A549 (cell line): ENCODE measurements around the gene SHC3. TPM values are rescaled to one million over a fixed set of nuclear protein-coding genes. Genes with fewer than 3 reads are reported as not detected.

Source experiments
- ATAC-seq, 2 experiments: fragments of 200-7000 bp in 1 of 2; fragments of >200 bp in 1 of 2; cut with Nextera tagmentation in 1 of 2; cut with Tn5 transposase in 1 of 2; 3 replicates each; pipeline versions ENCODE4 v1.8.0 to v1.9.1; 2018 to 2020; ENCODE audit warnings: mild to moderate bottlenecking in 1 of 2, moderate library complexity in 1 of 2
- CTCF ChIA-PET: fragments of 300-600 bp; sonication (Branson Sonifier 250); formaldehyde crosslinking; extraction: SDS; loops from one replicate; lab custom pipeline; 2021; ENCODE audit warnings: antibody characterized with exemption, inconsistent platforms; lab: Yijun Ruan, JAX
- POLR2A ChIA-PET: fragments of 350-600 bp; formaldehyde crosslinking; extraction: SDS; loops from one replicate; lab custom pipeline; 2021; ENCODE audit warnings: antibody characterized with exemption, inconsistent platforms; lab: Yijun Ruan, JAX
- DNase-seq, 2 experiments: peaks; one replicate each; pipeline versions ENCODE4 v3.0.0 to v3.0.0-alpha.2; 2011 to 2016; ENCODE audit warnings: low read depth in 1 of 2, low spot score in 1 of 2
- FAIRE-seq: peaks from 2 replicates; lab custom pipeline; 2011; peaks lifted over from hg19 to GRCh38; lab: Jason Lieb, UNC
- H3K27ac ChIP-seq, 2 experiments: fragments of >200 bp; sonication (Bioruptor Twin); formaldehyde crosslinking; 3 replicates each; pipeline ENCODE4 v1.5.1; 2016 to 2017
- H3K4me1 ChIP-seq: fragments of >200 bp; sonication (Bioruptor Twin); formaldehyde crosslinking; 3 replicates; pipeline ENCODE4 v1.6.1; 2016
- H3K4me2 ChIP-seq: fragments of >200 bp; sonication (Bioruptor Twin); formaldehyde crosslinking; 3 replicates; pipeline ENCODE4 v1.6.1; 2016
- H3K4me3 ChIP-seq: fragments of >200 bp; sonication (Bioruptor Twin); formaldehyde crosslinking; 3 replicates; pipeline ENCODE4 v1.5.1; 2016
- H3K9me3 ChIP-seq: fragments of >200 bp; sonication (Bioruptor Twin); formaldehyde crosslinking; 3 replicates; pipeline ENCODE4 v1.6.1; 2016
- BHLHE40 ChIP-seq: IDR thresholded peaks from 2 replicates; pipeline ENCODE4 v1.6.1; 2012; ENCODE audit warnings: low read depth, low read length, inconsistent platforms
- CBX2 ChIP-seq: fragments of 200-600 bp; sonication (generic); IDR thresholded peaks from 2 replicates; pipeline ENCODE4 v1.6.1; 2016; ENCODE audit warnings: low read depth, mild to moderate bottlenecking, borderline replicate concordance
- EP300 ChIP-seq, 2 experiments: fragments of >200 bp; sonication (Bioruptor Twin); formaldehyde crosslinking; IDR thresholded peaks; 2 replicates in 1 of 2; 3 replicates in 1 of 2; pipeline ENCODE4 v1.6.1; 2016 to 2017
- FOSB ChIP-seq: fragments of 250-450 bp; sonication (Bioruptor Pico); IDR thresholded peaks from 2 replicates; pipeline ENCODE4 v1.5.0; 2020; ENCODE audit warnings: mild to moderate bottlenecking, moderate library complexity
- FOXS1 ChIP-seq: fragments of 250-450 bp; sonication (Bioruptor Pico); IDR thresholded peaks from 2 replicates; pipeline ENCODE4 v1.5.0; 2020; ENCODE audit warnings: mild to moderate bottlenecking, moderate library complexity
- GATA3 ChIP-seq: IDR thresholded peaks from 2 replicates; pipeline ENCODE4 v1.6.1; 2012; ENCODE audit warnings: borderline replicate concordance
- HDAC2 ChIP-seq: fragments of 200-600 bp; sonication (generic); IDR thresholded peaks from 2 replicates; pipeline ENCODE4 v1.6.1; 2016
- JUN ChIP-seq, 2 experiments: fragments of >200 bp; sonication (Bioruptor Twin); formaldehyde crosslinking; IDR thresholded peaks; 2 replicates in 1 of 2; 3 replicates in 1 of 2; pipeline ENCODE4 v1.6.1; 2016 to 2017
- NR3C1 ChIP-seq: fragments of >200 bp; sonication (Bioruptor Twin); formaldehyde crosslinking; IDR thresholded peaks from 3 replicates; pipeline ENCODE4 v1.6.1; 2017
- RFX5 ChIP-seq: fragments of 450-650 bp; IDR thresholded peaks from 2 replicates; pipeline ENCODE4 v1.7.1; 2014; ENCODE audit warnings: antibody characterized with exemption, mild to moderate bottlenecking, moderate library complexity
- SMC3 ChIP-seq: fragments of >200 bp; sonication (Bioruptor Twin); formaldehyde crosslinking; IDR thresholded peaks from 3 replicates; pipeline ENCODE4 v1.6.1; 2018; ENCODE audit warnings: inconsistent platforms
- TP53 ChIP-seq: fragments of 250-450 bp; sonication (Bioruptor Pico); IDR thresholded peaks from 2 replicates; pipeline ENCODE4 v1.5.0; 2021; ENCODE audit warnings: mild to moderate bottlenecking, moderate library complexity
- ZNF302 ChIP-seq: fragments of 250-450 bp; sonication (Bioruptor Pico); IDR thresholded peaks from 2 replicates; pipeline ENCODE4 v1.9.0; 2021; ENCODE audit warnings: inconsistent platforms, mild to moderate bottlenecking, moderate library complexity
- ZSCAN20 ChIP-seq: fragments of 250-450 bp; sonication (Bioruptor Pico); IDR thresholded peaks from 2 replicates; pipeline ENCODE4 v1.8.0; 2022; ENCODE audit warnings: mild to moderate bottlenecking, moderate library complexity
- WGBS: methylation state at CpG from one replicate; pipeline ENCODE4 v1.1.6; 2017; ENCODE audit errors: missing lambda C conversion rate; 5-methylcytosine and 5-hydroxymethylcytosine counted together
- polyA plus RNA-seq, 4 experiments: library from polyadenylated mRNA; depleted of rRNA in 3 of 4; stranded (reverse); fragments of >200 nt; fragmentation: RNase III in 1 of 4; extraction: RNeasy Plus Mini Kit Qiagen cat#74134 plus additional on column Dnase treatment in 1 of 4; gene quantifications; 2 replicates in 3 of 4; 3 replicates in 1 of 4; pipeline ENCODE4 v1.2.3, GENCODE V29; 2011 to 2017
- TF ChIP-seq, protein P1 (sequence below): fragments of 450-650 bp; IDR thresholded peaks from 2 replicates; pipeline ENCODE4 v1.6.1; 2014; ENCODE audit warnings: antibody characterized with exemption
- TF ChIP-seq, protein P2 (sequence below): IDR thresholded peaks from 2 replicates; pipeline ENCODE4 v1.6.1; 2012
- TF ChIP-seq, protein P3 (sequence below): fragments of 250-450 bp; sonication (Bioruptor Pico); IDR thresholded peaks from 2 replicates; pipeline ENCODE4 v1.5.0; 2021; ENCODE audit warnings: mild to moderate bottlenecking, moderate library complexity, borderline replicate concordance
- TF ChIP-seq, protein P4 (sequence below): fragments of 200-600 bp; sonication (generic); IDR thresholded peaks from 2 replicates; pipeline ENCODE4 v1.6.1; 2016; ENCODE audit warnings: antibody characterized with exemption, mild to moderate bottlenecking, moderate library complexity
- TF ChIP-seq, protein P5 (sequence below): fragments of 150-350 bp; IDR thresholded peaks from 2 replicates; pipeline ENCODE4 v1.6.1; 2014; ENCODE audit warnings: low read depth, mild to moderate bottlenecking, low read length
- TF ChIP-seq, protein P6 (sequence below): fragments of 250-450 bp; sonication (Bioruptor Pico); IDR thresholded peaks from 2 replicates; pipeline ENCODE4 v1.5.0; 2020; ENCODE audit warnings: low read depth, mild to moderate bottlenecking, moderate library complexity

The SHC3 gene
- polyA plus RNA-seq, 2 of the 4 experiments (the other 2 are of a cell fraction) = 0.09 to 0.88 TPM

DNA sequence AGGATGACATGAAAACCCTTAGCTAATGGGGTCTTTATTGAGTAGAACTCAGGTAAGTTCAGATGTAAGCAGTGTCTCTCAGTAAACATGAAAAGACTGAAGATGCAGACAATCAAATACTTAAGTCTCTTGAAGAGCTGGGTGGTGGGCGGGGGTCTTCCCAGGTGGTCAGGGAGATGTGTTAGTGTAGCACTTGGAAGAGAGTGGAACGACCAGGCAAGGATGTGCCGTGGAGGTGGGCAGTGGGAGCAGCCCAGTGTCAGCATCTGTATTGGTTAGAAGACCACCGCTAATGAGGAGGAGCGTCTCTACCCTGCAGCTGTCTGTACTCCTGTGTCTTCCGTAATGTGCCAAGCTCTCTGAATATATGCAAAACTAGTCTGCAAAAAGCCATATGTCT, 183.0 kb downstream of the SHC3 start:
- Histone ChIP-seq H3K4me2 (no peak overlapping the region), H3K4me3 (no peak overlapping the region), H3K9me3 (no peaks in the 10 kb centered on the region), H3K4me1 (peaks cover 48% of the 10 kb centered on the region), H3K27ac (no peak overlapping the region)
- ChIA-PET POLR2A (no interaction called here), CTCF (interaction anchor here (1.0 to 1.6 kb wide), 2 partner anchors 399 to 402 kb away, joined by 3 to 5 read pairs; no protein-coding TSS in a partner anchor)
- TF ChIP-seq TP53 (CRISPR knock-in tag) = no peak
- TF ChIP-seq ZSCAN20 (CRISPR knock-in tag) = no peak
- TF ChIP-seq GATA3 = no peak
- TF ChIP-seq FOSB = no peak
- TF ChIP-seq, protein P1, sequence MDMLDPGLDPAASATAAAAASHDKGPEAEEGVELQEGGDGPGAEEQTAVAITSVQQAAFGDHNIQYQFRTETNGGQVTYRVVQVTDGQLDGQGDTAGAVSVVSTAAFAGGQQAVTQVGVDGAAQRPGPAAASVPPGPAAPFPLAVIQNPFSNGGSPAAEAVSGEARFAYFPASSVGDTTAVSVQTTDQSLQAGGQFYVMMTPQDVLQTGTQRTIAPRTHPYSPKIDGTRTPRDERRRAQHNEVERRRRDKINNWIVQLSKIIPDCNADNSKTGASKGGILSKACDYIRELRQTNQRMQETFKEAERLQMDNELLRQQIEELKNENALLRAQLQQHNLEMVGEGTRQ = no peak
- TF ChIP-seq SMC3 = no peak
- TF ChIP-seq NR3C1 = no peak
- no peak for TF ChIP-seq BHLHE40
- TF ChIP-seq, protein P2, sequence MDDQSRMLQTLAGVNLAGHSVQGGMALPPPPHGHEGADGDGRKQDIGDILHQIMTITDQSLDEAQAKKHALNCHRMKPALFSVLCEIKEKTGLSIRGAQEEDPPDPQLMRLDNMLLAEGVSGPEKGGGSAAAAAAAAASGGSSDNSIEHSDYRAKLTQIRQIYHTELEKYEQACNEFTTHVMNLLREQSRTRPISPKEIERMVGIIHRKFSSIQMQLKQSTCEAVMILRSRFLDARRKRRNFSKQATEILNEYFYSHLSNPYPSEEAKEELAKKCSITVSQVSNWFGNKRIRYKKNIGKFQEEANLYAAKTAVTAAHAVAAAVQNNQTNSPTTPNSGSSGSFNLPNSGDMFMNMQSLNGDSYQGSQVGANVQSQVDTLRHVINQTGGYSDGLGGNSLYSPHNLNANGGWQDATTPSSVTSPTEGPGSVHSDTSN = no peak
- no peak for TF ChIP-seq ZNF302
- TF ChIP-seq HDAC2 = no peak
- no peak for TF ChIP-seq JUN (IDR thresholded peaks at IDR 0.05)
- TF ChIP-seq, protein P3, sequence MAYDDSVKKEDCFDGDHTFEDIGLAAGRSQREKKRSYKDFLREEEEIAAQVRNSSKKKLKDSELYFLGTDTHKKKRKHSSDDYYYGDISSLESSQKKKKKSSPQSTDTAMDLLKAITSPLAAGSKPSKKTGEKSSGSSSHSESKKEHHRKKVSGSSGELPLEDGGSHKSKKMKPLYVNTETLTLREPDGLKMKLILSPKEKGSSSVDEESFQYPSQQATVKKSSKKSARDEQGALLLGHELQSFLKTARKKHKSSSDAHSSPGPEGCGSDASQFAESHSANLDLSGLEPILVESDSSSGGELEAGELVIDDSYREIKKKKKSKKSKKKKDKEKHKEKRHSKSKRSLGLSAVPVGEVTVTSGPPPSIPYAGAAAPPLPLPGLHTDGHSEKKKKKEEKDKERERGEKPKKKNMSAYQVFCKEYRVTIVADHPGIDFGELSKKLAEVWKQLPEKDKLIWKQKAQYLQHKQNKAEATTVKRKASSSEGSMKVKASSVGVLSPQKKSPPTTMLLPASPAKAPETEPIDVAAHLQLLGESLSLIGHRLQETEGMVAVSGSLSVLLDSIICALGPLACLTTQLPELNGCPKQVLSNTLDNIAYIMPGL (CRISPR knock-in tag) = no peak
- no peak for TF ChIP-seq FOXS1 (CRISPR knock-in tag)
- TF ChIP-seq EP300 (IDR thresholded peaks at IDR 0.05) = no peak
- TF ChIP-seq, protein P4, sequence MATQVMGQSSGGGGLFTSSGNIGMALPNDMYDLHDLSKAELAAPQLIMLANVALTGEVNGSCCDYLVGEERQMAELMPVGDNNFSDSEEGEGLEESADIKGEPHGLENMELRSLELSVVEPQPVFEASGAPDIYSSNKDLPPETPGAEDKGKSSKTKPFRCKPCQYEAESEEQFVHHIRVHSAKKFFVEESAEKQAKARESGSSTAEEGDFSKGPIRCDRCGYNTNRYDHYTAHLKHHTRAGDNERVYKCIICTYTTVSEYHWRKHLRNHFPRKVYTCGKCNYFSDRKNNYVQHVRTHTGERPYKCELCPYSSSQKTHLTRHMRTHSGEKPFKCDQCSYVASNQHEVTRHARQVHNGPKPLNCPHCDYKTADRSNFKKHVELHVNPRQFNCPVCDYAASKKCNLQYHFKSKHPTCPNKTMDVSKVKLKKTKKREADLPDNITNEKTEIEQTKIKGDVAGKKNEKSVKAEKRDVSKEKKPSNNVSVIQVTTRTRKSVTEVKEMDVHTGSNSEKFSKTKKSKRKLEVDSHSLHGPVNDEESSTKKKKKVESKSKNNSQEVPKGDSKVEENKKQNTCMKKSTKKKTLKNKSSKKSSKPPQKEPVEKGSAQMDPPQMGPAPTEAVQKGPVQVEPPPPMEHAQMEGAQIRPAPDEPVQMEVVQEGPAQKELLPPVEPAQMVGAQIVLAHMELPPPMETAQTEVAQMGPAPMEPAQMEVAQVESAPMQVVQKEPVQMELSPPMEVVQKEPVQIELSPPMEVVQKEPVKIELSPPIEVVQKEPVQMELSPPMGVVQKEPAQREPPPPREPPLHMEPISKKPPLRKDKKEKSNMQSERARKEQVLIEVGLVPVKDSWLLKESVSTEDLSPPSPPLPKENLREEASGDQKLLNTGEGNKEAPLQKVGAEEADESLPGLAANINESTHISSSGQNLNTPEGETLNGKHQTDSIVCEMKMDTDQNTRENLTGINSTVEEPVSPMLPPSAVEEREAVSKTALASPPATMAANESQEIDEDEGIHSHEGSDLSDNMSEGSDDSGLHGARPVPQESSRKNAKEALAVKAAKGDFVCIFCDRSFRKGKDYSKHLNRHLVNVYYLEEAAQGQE = no peak
- TF ChIP-seq RFX5 = no peak
- TF ChIP-seq, protein P5, sequence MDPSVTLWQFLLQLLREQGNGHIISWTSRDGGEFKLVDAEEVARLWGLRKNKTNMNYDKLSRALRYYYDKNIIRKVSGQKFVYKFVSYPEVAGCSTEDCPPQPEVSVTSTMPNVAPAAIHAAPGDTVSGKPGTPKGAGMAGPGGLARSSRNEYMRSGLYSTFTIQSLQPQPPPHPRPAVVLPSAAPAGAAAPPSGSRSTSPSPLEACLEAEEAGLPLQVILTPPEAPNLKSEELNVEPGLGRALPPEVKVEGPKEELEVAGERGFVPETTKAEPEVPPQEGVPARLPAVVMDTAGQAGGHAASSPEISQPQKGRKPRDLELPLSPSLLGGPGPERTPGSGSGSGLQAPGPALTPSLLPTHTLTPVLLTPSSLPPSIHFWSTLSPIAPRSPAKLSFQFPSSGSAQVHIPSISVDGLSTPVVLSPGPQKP = no peak
- TF ChIP-seq, protein P6, sequence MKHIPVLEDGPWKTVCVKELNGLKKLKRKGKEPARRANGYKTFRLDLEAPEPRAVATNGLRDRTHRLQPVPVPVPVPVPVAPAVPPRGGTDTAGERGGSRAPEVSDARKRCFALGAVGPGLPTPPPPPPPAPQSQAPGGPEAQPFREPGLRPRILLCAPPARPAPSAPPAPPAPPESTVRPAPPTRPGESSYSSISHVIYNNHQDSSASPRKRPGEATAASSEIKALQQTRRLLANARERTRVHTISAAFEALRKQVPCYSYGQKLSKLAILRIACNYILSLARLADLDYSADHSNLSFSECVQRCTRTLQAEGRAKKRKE (CRISPR knock-in tag) = no peak
- TF ChIP-seq CBX2 = no peak
- ATAC-seq (no peak), DNase-seq (no peak), FAIRE-seq (no peak)
- 90% methylated on average over 6 of the region's 6 CpGs for WGBS
